GM13976 (cell line): ENCODE measurements around the gene DNAH8.
A peak's percentile ranks its signal among the peaks of the same experiment; 100 is the strongest.

Experiments used
- DNase-seq: peaks from one replicate; pipeline ENCODE4 v3.0.0; 2012; ENCODE audit warnings: low spot score
- in situ Hi-C: fragments of 300-500 bp; cut with MboI; formaldehyde crosslinking; loops from one replicate; pipeline ENCODE4 v1.12.0; 2022; ENCODE audit warnings: low sequenced_read_pairs, mixed read lengths, inconsistent platforms; ENCODE audit not compliant: unreplicated experiment
- TF ChIP-seq, protein P1 (sequence below): IDR thresholded peaks from 2 replicates; pipeline ENCODE4 v1.5.1; 2012; ENCODE audit warnings: borderline replicate concordance, mild to moderate bottlenecking; ENCODE audit not compliant: insufficient read depth; ENCODE audit errors: extremely low read depth, missing control alignments, control extremely low read depth

DNAH8 gene

DNA sequence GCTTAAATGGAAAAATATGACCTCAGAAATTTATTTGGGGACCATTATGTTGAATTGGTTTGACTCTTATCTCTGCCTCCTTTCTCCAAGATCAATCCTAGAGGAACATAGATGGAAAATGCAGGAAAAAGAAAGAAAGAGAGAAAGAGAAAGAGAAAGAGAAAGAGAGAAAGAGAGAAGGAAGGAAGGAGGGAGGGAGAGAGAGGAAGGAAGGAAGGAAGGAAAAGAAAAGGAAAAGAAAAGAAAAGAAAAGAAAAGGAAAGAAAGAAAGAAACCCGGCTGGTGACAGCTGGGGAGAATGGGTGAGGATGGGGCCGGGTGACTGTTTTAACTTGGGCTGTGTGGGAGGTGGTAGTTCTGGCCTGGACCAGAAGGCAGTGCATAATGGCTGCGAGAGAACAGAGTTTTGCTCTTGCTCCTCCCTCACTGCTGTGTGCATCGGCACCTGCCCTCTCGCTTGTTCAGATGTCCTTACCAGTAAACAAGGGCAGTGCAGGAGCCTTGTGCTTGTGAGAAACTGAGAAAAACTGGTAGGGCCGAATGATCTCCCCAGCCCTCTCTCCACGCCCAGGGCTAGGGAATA, 36.8 kb upstream of the DNAH8 start:
- TF ChIP-seq, protein P1, sequence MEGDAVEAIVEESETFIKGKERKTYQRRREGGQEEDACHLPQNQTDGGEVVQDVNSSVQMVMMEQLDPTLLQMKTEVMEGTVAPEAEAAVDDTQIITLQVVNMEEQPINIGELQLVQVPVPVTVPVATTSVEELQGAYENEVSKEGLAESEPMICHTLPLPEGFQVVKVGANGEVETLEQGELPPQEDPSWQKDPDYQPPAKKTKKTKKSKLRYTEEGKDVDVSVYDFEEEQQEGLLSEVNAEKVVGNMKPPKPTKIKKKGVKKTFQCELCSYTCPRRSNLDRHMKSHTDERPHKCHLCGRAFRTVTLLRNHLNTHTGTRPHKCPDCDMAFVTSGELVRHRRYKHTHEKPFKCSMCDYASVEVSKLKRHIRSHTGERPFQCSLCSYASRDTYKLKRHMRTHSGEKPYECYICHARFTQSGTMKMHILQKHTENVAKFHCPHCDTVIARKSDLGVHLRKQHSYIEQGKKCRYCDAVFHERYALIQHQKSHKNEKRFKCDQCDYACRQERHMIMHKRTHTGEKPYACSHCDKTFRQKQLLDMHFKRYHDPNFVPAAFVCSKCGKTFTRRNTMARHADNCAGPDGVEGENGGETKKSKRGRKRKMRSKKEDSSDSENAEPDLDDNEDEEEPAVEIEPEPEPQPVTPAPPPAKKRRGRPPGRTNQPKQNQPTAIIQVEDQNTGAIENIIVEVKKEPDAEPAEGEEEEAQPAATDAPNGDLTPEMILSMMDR = no peak
- DNase-seq = peak; percentile 28
- in situ Hi-C loops = no loop called here

DNA sequence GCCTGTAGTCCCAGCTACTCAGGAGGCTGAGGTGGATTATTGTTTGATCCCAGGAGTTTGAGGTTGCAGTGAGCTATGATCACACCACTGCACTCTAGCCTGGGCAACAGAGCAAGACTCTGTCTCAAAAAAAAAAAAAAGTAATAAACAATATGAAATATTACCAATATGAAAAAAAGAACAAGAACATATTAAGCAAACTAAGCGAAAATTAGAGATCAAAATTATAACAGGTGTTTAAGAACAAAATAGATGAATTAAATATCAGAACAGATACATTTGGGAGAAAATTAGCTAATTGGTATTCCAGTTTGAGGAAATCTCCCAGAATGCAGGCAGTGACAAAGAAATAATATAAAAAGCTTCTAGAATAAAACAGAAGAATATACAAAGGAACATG, 35.4 kb upstream of the DNAH8 start:
- TF ChIP-seq, protein P1 = no peak
- in situ Hi-C loops = no loop called here

DNA sequence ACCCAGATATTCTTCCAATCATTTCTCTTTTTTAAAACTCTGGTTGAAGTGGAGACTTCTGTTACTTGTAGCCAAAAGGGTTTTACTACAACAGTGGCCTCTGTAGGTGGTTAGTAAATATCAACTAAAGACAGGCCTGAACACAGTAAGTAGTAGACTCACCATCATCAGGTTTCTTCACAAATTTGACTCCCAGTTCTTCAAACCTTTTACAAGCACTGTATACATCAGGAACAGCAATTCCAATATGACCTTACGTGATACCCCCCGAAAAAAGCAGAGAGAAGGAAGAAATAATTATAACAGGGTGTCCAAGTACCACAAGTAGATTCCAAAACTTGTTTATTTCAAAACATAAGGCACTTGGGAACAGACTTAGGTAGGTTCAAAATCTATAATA, 33.3 kb upstream of the DNAH8 start:
- TF ChIP-seq, protein P1 = no peak
- DNase-seq = no peak

More for the DNA sequence above, 35.4 kb upstream of the DNAH8 start:
- DNase-seq = no peak

DNA sequence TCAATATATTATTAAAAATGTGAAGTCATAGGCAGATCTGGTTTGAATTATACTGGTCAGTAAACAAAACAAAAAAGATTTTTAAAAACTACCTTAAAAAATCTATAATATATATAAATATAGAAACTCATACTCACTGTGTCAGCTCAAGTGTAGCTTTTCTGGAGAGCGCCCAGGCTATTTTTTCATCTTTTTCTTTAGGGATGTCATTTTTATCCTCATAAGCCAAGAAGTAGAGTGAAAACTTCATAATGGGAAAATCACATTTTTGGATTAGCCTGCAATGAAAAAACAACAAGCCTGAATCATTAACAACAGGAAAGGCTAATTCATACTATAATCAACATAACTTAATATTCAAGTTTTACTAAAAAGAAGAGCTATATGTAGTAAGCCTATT, 30.9 kb upstream of the DNAH8 start:
- in situ Hi-C loops = no loop called here

More for the DNA sequence above, 33.3 kb upstream of the DNAH8 start:
- in situ Hi-C loops = no loop called here

DNA sequence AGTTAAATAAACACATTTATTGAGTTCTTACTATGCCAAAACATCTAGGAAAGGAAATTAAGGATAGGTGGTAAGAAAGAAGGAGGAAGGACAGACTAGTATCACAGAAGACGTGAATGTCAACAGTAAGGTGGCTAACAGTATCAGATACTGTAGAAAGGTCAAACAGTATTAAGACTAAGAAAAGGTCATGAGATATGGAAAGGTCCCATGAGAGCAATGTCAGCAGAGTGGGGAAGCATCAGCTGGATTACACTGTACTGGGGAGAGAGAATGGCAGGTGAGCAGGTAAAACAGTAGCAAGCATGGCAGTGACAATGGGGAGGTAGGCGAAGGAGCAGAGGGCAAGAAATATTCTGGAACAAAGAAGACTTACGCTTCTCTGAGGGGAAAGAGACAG, 30.2 kb upstream of the DNAH8 start:
- DNase-seq = no peak
- in situ Hi-C loops = no loop called here
- TF ChIP-seq, protein P1 = no peak

More for the DNA sequence above, 30.9 kb upstream of the DNAH8 start:
- TF ChIP-seq, protein P1 = no peak
- DNase-seq = no peak

DNA sequence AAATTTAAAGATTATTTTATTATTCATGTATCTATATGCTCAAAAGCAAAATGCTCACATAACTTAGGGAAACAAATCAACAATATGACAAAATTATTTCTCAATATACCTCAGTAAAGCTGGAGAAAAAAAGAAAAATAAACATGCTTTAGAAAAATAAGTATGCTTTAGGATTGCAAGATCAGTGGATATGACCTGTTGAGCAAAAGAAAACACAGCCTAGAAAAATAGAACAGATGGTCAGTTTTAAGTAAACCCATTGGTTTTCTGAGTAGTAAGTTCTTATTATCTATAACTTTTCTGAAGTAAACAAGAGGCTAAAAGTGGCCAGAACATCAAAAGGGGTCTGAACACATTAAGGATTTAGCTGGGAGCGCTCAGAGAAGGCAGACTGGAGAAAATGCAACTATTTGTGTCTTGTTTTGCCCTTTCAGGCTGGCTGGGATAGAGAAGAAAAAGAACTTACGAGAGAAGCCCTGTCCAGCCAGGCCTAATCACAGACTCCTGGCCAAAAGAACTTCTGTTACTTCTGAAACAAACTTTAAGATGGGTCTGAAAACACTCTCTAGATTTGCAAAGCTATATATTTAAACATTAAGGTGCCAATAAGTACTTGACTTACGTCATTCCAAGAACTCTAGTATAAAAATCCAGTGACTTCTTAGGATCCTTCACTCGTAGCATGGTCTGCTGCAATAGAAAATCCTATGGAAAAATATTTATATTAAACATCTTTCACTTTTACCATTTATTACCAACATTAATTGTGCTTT, 28.7 kb upstream of the DNAH8 start:
- DNase-seq = no peak
- in situ Hi-C loops = no loop called here
- TF ChIP-seq, protein P1 = no peak
